Measurements from ENCODE around the gene RXRA.
"Not testable (repeated sequence)": the region's sequence is repeated elsewhere in the genome, so short reads cannot be mapped to it uniquely, and the experiment has no call there.

The RXRA gene

DNA sequence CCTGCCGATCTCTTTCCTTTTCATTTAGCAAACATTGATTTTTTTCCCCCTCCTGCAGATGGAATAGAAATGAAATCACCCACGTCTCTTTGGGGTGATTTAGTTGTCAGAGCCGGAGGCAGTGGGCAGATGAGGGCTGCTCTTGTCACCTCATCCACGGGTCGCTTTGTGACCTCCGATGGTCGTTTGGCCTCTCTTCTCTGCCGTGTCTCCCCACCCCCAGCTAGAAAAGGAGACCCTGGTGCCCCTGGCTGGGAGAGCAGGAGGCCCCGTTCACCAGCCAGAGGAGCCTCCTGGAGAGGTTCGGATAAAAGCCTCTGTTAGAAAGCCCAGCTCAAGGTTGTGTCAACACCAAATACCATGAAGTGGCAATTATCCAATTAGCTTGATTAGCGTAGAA, 21.6 kb upstream of the RXRA start:
- H3K36me3 Mint-ChIP-seq (ENCODE audit: low read depth), result no peaks in the 10 kb centered on the region
- H3K4me3 Mint-ChIP-seq, result no peak overlapping the region
- TF ChIP-seq, protein P1, sequence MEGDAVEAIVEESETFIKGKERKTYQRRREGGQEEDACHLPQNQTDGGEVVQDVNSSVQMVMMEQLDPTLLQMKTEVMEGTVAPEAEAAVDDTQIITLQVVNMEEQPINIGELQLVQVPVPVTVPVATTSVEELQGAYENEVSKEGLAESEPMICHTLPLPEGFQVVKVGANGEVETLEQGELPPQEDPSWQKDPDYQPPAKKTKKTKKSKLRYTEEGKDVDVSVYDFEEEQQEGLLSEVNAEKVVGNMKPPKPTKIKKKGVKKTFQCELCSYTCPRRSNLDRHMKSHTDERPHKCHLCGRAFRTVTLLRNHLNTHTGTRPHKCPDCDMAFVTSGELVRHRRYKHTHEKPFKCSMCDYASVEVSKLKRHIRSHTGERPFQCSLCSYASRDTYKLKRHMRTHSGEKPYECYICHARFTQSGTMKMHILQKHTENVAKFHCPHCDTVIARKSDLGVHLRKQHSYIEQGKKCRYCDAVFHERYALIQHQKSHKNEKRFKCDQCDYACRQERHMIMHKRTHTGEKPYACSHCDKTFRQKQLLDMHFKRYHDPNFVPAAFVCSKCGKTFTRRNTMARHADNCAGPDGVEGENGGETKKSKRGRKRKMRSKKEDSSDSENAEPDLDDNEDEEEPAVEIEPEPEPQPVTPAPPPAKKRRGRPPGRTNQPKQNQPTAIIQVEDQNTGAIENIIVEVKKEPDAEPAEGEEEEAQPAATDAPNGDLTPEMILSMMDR (IDR thresholded peaks at IDR 0.05), result no peak
- H3K9me3 Mint-ChIP-seq, result peaks cover 4% of the 10 kb centered on the region
- no peak for DNase-seq
- H3K4me1 Mint-ChIP-seq, result peaks cover 47% of the 10 kb centered on the region
- peaks cover 7% of the 10 kb centered on the region for H3K27me3 Mint-ChIP-seq (ENCODE audit: low read depth, poor library complexity)
- peak overlapping the region; percentile 60 for H3K27ac Mint-ChIP-seq

DNA sequence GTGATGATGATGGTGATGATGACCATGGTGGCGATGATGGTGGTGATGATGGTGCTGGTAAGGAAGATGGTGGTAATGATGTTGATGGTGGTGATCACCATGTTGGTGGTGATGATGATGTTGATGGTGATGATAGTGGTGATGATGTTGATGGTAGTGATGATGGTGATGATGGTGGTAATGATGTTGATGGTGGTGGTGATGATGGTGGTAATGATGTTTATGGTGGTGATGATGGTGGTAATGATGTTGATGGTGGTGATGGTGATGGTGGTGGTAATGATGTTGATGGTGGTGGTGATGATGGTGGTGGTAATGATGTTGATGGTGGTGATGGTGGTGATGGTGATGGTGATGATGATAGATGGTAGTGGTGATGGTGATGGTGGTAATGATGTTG, 20.7 kb upstream of the RXRA start:
- peaks cover 15% of the 10 kb centered on the region for H3K27me3 Mint-ChIP-seq (ENCODE audit: low read depth, poor library complexity)
- no peak overlapping the region for H3K27ac Mint-ChIP-seq
- H3K9me3 Mint-ChIP-seq, result peaks cover 8% of the 10 kb centered on the region
- H3K4me1 Mint-ChIP-seq, result peaks cover 39% of the 10 kb centered on the region
- no peak for DNase-seq
- TF ChIP-seq, protein P1 (IDR thresholded peaks at IDR 0.05), result no peak
- no peak overlapping the region for H3K4me3 Mint-ChIP-seq
- no peaks in the 10 kb centered on the region for H3K36me3 Mint-ChIP-seq (ENCODE audit: low read depth)

DNA sequence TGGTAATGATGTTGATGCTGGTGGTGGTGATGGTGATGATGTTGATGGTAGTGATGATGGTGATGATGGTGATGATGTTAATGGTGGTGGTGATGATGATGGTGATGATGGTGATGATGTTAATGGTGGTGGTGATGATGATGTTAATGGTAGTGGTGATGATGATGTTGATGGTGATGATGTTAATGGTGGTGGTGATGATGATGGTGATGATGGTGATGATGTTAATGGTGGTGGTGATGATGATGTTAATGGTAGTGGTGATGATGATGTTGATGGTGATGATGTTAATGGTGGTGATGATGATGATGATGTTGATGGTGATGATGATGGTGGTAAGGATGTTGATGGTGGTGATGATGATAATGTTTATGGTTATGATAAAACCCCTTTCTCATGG, 20.2 kb upstream of the RXRA start:
- DNase-seq; H3K36me3 Mint-ChIP-seq (ENCODE audit: low read depth); H3K4me3 Mint-ChIP-seq; H3K27ac Mint-ChIP-seq; H3K9me3 Mint-ChIP-seq: not testable (repeated sequence)
- Mint-ChIP-seq H3K4me1 (peaks cover 34% of the 10 kb centered on the region), H3K27me3 (ENCODE audit: low read depth, poor library complexity) (peaks cover 15% of the 10 kb centered on the region)

DNA sequence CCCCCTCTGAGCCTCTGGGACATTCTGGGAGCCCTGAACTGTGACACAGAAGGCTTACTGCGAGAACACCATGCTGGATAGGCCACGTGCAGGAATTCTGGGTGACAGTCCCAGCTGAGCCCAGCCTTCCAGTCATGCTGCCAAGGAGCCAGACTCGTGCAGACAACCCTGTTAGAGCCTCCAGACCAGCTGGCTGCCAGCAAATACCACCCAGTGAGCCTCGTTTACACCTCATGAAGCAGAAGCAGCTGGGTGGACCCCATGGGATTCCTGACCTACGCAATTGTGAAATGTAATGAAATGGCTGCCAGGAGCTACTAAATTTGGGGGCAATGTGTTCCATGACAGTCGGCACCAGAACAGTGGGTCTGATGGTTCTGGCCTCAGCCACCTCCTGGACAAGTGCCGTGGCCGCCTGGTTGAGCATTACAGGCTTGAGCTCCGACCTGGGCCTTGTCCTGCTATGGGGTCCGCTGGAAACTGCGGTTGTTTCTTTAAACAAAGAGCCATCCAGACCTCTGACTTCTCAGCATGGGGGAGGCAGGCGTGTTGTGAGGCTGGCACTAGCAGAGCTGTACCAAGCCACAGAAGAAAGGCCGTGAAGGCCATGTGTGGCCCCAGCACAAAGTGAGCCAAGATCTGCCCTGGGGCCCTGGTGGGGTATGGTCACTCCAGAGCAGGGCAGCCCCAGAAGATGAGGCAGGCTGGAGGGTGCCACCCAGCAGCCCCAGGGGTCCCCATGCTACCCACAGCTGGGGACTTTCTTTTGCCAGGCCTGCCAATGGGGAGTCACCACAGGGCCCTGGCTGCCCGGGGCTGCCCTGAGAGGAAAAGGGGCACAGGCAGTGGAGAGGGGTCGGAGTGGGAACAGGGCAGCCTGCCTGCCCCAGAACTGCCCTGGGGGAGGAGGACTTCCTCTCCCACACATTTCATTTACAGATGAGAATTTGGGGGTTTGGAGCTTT, 19.3 kb upstream of the RXRA start:
- DNase-seq, result peak; percentile 0
- H3K27ac Mint-ChIP-seq, result no peak overlapping the region
- TF ChIP-seq, protein P1 (IDR thresholded peaks at IDR 0.05), result no peak
- peaks cover 25% of the 10 kb centered on the region for H3K4me1 Mint-ChIP-seq
- H3K27me3 Mint-ChIP-seq (ENCODE audit: low read depth, poor library complexity), result peaks cover 15% of the 10 kb centered on the region
- H3K36me3 Mint-ChIP-seq (ENCODE audit: low read depth), result peaks cover 4% of the 10 kb centered on the region
- no peak overlapping the region for H3K4me3 Mint-ChIP-seq
- peaks cover 13% of the 10 kb centered on the region for H3K9me3 Mint-ChIP-seq

DNA sequence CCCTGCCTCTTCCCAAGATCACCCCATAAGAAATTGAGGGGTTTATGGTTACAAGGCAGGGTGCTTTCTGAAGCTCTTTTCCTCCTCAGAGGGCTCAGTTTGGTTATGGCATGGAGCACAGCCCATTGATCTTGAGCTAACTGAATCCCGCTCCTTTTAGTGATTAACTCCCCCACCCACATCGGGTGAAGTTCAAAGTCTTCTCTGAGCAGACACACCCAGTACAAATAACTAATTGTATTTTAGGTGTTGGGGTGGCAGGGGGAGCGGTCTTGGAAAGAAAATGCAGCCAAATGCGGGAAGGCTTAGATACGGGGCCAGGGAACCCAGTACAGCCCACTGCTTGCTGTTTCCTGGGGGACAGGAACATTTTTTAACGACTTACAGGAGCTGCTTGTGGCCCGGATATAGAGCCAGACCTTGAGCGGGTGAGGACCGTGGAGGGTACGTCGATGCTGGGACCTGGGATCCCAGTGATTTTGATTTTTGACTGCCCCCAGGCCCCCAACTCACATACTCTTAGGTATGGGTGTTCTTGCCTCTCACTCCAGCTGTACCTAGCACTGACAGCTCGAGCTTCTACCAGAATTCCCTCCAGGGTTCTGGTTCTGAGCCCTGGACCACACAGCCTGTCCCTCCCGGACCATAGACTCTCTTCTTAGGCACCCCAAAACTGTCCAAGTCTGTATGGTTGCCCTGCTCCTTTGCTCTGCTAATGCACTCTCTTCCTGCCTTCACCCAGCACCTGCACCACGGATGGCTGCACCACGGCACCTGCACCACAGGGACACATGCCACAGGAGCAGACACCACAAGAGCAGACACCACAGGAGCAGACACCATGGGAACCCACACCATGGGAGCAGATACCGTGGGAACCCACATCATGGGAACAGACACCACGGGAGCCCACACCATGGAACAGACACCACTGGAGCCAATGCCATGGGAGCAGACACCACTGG, 18.3 kb upstream of the RXRA start:
- H3K27me3 Mint-ChIP-seq (ENCODE audit: low read depth, poor library complexity), result peaks cover 18% of the 10 kb centered on the region
- H3K36me3 Mint-ChIP-seq (ENCODE audit: low read depth), result peaks cover 12% of the 10 kb centered on the region
- H3K4me1 Mint-ChIP-seq, result peaks cover 20% of the 10 kb centered on the region
- H3K4me3 Mint-ChIP-seq, result no peak overlapping the region
- DNase-seq, result peak; percentile 0
- TF ChIP-seq, protein P1 (IDR thresholded peaks at IDR 0.05), result no peak
- no peak overlapping the region for H3K27ac Mint-ChIP-seq
- H3K9me3 Mint-ChIP-seq, result peaks cover 19% of the 10 kb centered on the region

DNA sequence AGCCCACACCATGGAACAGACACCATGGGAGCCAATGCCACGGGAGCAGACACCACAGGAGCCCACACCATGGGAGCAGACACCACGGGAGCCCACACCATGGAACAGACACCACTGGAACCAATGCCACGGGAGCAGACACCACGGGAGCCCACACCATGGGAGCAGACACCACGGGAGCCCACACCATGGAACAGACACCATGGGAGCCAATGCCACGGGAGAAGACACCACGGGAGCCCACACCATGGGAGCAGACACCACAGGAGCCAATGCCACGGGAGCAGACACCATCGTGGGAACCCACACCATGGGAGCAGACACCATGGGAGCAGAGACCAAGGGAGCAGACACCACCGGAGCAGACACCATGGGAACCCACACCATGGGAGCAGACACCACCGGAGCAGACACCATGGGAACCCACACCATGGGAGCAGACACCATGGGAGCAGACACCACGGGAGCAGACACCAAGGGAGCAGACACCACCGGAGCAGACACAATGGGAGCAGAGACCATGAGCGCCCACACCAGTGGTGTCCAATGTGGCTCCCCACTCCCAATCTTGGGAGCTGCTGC, 17.5 kb upstream of the RXRA start:
- not testable (repeated sequence) for H3K4me3 Mint-ChIP-seq, H3K27ac Mint-ChIP-seq, DNase-seq
- H3K4me1 Mint-ChIP-seq, result peaks cover 17% of the 10 kb centered on the region
- H3K9me3 Mint-ChIP-seq, result peaks cover 27% of the 10 kb centered on the region
- H3K27me3 Mint-ChIP-seq (ENCODE audit: low read depth, poor library complexity), result peaks cover 18% of the 10 kb centered on the region
- peaks cover 12% of the 10 kb centered on the region for H3K36me3 Mint-ChIP-seq (ENCODE audit: low read depth)

All from nephron progenitor cell (in vitro differentiated cells).